Activated naive CD8-positive, alpha-beta T cell treated with anti-CD3 and anti-CD28 coated beads, Interleukin-2, amount 10 ng/mL, durations not matched to agents 7 days and 5 days (primary cell): Measurements from ENCODE around the gene TRABD2A. TPM values are rescaled to one million over a fixed set of nuclear protein-coding genes. Genes with fewer than 3 reads are reported as not detected.

ENCODE experiments used
- ATAC-seq: fragments of 150-1000 bp; cut with Tn5 transposase; one replicate; pipeline ENCODE4 v1.10.0; 2021; ENCODE audit warnings: low read depth, moderate library complexity
- POLR2A ChIA-PET: fragments of 350-600 bp; sonication (Branson Sonifier 250); formaldehyde crosslinking; loops from one replicate; lab custom pipeline; 2021; ENCODE audit warnings: antibody characterized with exemption; lab: Charles Lee
- DNase-seq: peaks from one replicate; pipeline ENCODE4 v3.0.0; 2021
- H3K27ac Mint-ChIP-seq: one replicate; pipeline ENCODE4 v1.8.0; 2022; ENCODE audit warnings: mild to moderate bottlenecking, mixed read lengths
- H3K27me3 Mint-ChIP-seq: one replicate; pipeline ENCODE4 v1.8.0; 2022; ENCODE audit warnings: mild to moderate bottlenecking, moderate library complexity, mixed read lengths
- H3K36me3 Mint-ChIP-seq: one replicate; pipeline ENCODE4 v1.8.0; 2021; ENCODE audit warnings: mild to moderate bottlenecking, mixed read lengths
- H3K4me1 Mint-ChIP-seq: one replicate; pipeline ENCODE4 v1.8.0; 2021; ENCODE audit warnings: mixed read lengths
- H3K4me3 Mint-ChIP-seq: one replicate; pipeline ENCODE4 v1.8.0; 2022; ENCODE audit warnings: mild to moderate bottlenecking, moderate library complexity, mixed read lengths
- H3K9me3 Mint-ChIP-seq: one replicate; pipeline ENCODE4 v1.8.0; 2021; ENCODE audit warnings: mixed read lengths
- total RNA-seq, 2 experiments: library from RNA; stranded (reverse); gene quantifications; one replicate each; pipeline ENCODE4 v1.2.3, GENCODE V29; 2021

TRABD2A gene
- total RNA-seq, 2 experiments from 2014 or later, result 81.1 to 85.5 TPM

DNA sequence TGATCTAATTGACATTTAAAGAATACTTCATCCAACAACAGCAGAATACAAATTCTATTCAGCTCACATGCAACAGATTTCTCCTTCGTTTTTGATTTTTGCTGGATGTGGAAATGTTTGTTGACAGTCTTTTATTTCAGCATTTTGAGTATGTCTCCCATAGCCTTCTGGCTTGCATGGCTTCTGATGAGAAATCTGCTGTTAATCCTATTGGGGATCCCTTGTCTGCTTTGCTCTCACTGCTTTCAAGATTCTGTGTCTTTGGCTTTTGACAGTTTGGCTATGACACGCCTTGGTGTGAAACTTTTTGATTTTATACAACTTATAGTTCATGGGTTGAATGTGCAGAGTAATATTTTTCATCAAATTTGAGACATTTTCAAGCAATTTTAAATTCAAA is 44.7 kb downstream of the TRABD2A start:
- no peak for ATAC-seq
- POLR2A ChIA-PET, result no interaction called here
- Mint-ChIP-seq H3K4me3 (no peak overlapping the region), H3K27me3 (no peaks in the 10 kb centered on the region), H3K27ac (no peak overlapping the region), H3K4me1 (peaks cover 47% of the 10 kb centered on the region), H3K9me3 (peaks cover 6% of the 10 kb centered on the region), H3K36me3 (peaks cover 65% of the 10 kb centered on the region)
- no peak for DNase-seq

- POLR2A ChIA-PET, result interaction anchor here (0.8 to 1.5 kb wide), 10 partner anchors 9 to 92 kb away, joined by 3 to 5 read pairs (median 4); no protein-coding TSS in a partner anchor
- Mint-ChIP-seq H3K4me1 (peaks cover 33% of the 10 kb centered on the region), H3K27me3 (no peaks in the 10 kb centered on the region), H3K27ac (peak overlapping the region; percentile 95), H3K4me3 (peak overlapping the region; percentile 81), H3K9me3 (peaks cover 6% of the 10 kb centered on the region), H3K36me3 (peaks cover 50% of the 10 kb centered on the region)
- ATAC-seq (peak; percentile 27), DNase-seq (no peak)
These were observed 47.3 kb downstream of the TRABD2A start for GRCh38 chr2:84833481-84834150.

DNA sequence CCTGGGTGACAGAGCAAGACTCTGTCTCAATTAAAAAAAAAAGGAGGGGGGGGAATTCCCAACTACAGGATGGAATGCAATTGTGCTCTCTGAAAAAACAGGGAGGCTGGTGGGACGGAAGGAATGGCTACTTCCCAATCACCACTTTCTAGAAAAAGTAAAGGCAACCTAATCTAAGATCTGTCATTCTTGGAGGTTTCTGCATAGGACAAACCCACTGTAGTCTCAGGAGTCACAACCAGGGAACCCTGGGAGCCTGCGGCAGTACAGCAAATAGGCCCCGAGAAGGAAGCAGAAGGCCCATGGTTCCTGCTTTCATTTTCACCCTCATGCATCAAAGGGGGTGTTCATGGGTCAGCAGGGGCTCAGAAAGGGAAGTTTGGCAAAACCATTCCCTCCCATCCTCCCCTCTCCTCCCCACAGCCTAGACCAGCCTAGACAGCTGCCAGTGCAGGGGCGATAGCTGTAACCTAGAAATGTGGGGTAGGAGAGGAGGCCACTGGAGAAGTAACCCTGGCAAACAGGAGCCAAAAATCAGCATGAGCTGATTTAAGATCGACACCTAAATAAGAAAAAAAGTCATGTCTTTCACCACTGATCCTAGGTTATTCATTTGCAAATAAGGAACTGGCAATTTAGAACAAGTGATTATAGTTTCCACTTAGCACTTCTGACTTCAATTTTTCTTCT is 48.0 kb downstream of the TRABD2A start:
- Mint-ChIP-seq H3K9me3 (peaks cover 5% of the 10 kb centered on the region), H3K27me3 (no peaks in the 10 kb centered on the region), H3K27ac (peak overlapping the region; percentile 95), H3K4me3 (peak overlapping the region; percentile 81), H3K36me3 (peaks cover 50% of the 10 kb centered on the region), H3K4me1 (peaks cover 38% of the 10 kb centered on the region)
- peak; percentile 75 for ATAC-seq
- no peak for DNase-seq
- POLR2A ChIA-PET, result interaction anchor here (0.8 to 1.5 kb wide), 10 partner anchors 8 to 92 kb away, joined by 3 to 5 read pairs (median 4); no protein-coding TSS in a partner anchor

DNA sequence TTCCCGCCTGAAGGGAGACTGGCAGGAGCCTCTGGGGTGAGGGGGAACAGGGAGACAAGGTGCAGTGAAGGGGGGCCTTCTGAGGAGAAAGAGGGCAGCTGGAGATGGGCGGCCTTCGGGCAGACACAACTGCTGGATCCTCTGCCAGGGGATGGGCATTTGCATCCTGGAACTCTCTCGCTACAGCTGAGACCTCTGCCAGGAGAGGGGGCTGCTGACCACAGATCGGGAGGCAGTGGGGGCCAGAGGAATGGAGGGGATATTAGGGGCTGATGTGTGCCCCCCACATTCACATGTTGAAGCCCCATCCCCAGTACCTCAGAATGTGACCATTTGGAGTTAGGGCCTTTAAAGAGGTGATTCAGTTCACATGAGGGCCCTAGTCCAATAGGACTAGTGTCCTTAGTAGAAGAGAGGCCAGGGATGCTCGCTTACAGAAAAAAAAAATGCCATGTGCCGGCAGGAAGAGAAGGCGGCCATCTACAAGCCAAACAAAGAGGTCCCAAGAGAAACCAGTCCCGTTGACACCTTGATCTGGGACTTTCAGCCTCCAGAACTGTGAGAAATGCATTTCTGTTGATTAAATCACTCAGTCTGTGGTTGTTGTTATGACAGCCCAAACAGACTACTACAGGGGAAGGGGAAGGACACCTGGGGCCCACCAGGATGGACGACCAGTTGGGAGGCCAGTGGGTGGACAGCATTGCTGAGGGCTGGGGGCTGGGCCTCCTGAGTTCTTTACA is 50.0 kb downstream of the TRABD2A start:
- Mint-ChIP-seq H3K36me3 (peaks cover 43% of the 10 kb centered on the region), H3K9me3 (no peaks in the 10 kb centered on the region), H3K4me1 (peaks cover 43% of the 10 kb centered on the region), H3K4me3 (no peak overlapping the region), H3K27ac (peak overlapping the region; percentile 95), H3K27me3 (no peaks in the 10 kb centered on the region)
- ATAC-seq (no peak), DNase-seq (no peak)
- POLR2A ChIA-PET, result no interaction called here

GRCh38 chr2:84830095-84830494 is 50.8 kb downstream of the TRABD2A start:
- no peaks in the 10 kb centered on the region for H3K27me3 Mint-ChIP-seq
- peaks cover 44% of the 10 kb centered on the region for H3K4me1 Mint-ChIP-seq
- POLR2A ChIA-PET, result no interaction called here
- H3K27ac Mint-ChIP-seq, result no peak overlapping the region
- H3K36me3 Mint-ChIP-seq, result peaks cover 40% of the 10 kb centered on the region
- H3K4me3 Mint-ChIP-seq, result no peak overlapping the region
- DNase-seq, result no peak
- peaks cover 1% of the 10 kb centered on the region for H3K9me3 Mint-ChIP-seq
- no peak for ATAC-seq

DNA sequence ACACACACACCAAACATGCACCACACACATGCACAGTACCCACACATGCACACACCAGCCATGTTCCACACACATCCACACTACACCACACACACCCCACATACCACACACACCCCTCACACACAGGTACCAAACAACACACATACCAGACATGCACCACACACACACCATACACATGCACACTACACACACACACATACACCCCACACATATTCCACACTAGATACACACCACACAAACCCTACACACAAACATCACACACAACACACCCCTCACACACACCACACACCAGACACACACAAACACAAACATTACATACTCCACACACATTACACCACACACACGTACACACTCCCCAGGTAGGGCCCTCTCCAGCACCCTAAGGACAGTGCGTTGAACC is 51.2 kb downstream of the TRABD2A start:
- no peaks in the 10 kb centered on the region for H3K27me3 Mint-ChIP-seq
- H3K4me1 Mint-ChIP-seq, result peaks cover 44% of the 10 kb centered on the region
- no peak overlapping the region for H3K27ac Mint-ChIP-seq
- POLR2A ChIA-PET, result no interaction called here
- peaks cover 2% of the 10 kb centered on the region for H3K9me3 Mint-ChIP-seq
- H3K36me3 Mint-ChIP-seq, result peaks cover 40% of the 10 kb centered on the region
- H3K4me3 Mint-ChIP-seq, result no peak overlapping the region
- ATAC-seq, result no peak
- no peak for DNase-seq

- Mint-ChIP-seq H3K4me1 (peaks cover 33% of the 10 kb centered on the region), H3K36me3 (peaks cover 52% of the 10 kb centered on the region), H3K27ac (peak overlapping the region; percentile 57), H3K27me3 (no peaks in the 10 kb centered on the region), H3K4me3 (no peak overlapping the region), H3K9me3 (peaks cover 2% of the 10 kb centered on the region)
- ATAC-seq (no peak), DNase-seq (no peak)
- POLR2A ChIA-PET, result interaction anchor here (0.6 to 2.1 kb wide), 2 partner anchors 11 to 63 kb away, joined by 3 to 5 read pairs; no protein-coding TSS in a partner anchor
These were observed 52.8 kb downstream of the TRABD2A start for GRCh38 chr2:84827978-84828575.

DNA sequence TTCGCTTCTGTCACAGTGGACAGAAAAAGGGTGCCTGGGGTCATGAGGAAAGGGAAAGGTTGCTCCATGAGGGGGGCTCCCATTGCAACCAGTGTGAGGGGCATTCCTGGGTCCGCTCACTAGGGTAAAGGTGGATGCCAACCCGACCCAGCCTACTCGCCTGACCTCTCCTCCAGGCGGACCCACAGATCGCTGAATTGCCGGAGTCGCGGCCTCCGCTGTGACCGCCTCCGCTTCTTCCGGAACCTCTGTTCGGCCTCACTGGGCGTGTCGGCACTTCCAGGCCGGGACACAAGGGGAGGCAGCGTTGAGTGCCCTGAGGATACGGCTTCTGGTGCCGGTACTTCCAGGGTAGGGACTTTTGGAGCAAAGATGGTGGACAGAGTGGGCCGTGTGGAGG is 57.1 kb downstream of the TRABD2A start:
- peaks cover 32% of the 10 kb centered on the region for H3K4me1 Mint-ChIP-seq
- H3K9me3 Mint-ChIP-seq, result peaks cover 2% of the 10 kb centered on the region
- ATAC-seq, result no peak
- H3K27ac Mint-ChIP-seq, result no peak overlapping the region
- no peaks in the 10 kb centered on the region for H3K27me3 Mint-ChIP-seq
- no peak overlapping the region for H3K4me3 Mint-ChIP-seq
- H3K36me3 Mint-ChIP-seq, result peaks cover 62% of the 10 kb centered on the region
- POLR2A ChIA-PET, result no interaction called here
- no peak for DNase-seq

GRCh38 chr2:84823229-84823628 is 57.7 kb downstream of the TRABD2A start:
- peaks cover 60% of the 10 kb centered on the region for H3K36me3 Mint-ChIP-seq
- POLR2A ChIA-PET, result no interaction called here
- H3K4me3 Mint-ChIP-seq, result no peak overlapping the region
- ATAC-seq (no peak), DNase-seq (no peak)
- peaks cover 29% of the 10 kb centered on the region for H3K4me1 Mint-ChIP-seq
- peak overlapping the region; percentile 12 for H3K27ac Mint-ChIP-seq
- no peaks in the 10 kb centered on the region for H3K27me3 Mint-ChIP-seq
- H3K9me3 Mint-ChIP-seq, result peaks cover 2% of the 10 kb centered on the region

GRCh38 chr2:84821806-84822205 is 59.1 kb downstream of the TRABD2A start:
- Mint-ChIP-seq H3K9me3 (peaks cover 2% of the 10 kb centered on the region), H3K4me3 (no peak overlapping the region), H3K4me1 (peaks cover 34% of the 10 kb centered on the region), H3K27me3 (no peaks in the 10 kb centered on the region), H3K36me3 (peaks cover 47% of the 10 kb centered on the region), H3K27ac (no peak overlapping the region)
- ATAC-seq, result no peak
- DNase-seq, result no peak
- POLR2A ChIA-PET, result interaction anchor here (1.1 kb wide), 1 partner anchor 19 kb away, joined by 3 read pairs; no protein-coding TSS in a partner anchor

DNA sequence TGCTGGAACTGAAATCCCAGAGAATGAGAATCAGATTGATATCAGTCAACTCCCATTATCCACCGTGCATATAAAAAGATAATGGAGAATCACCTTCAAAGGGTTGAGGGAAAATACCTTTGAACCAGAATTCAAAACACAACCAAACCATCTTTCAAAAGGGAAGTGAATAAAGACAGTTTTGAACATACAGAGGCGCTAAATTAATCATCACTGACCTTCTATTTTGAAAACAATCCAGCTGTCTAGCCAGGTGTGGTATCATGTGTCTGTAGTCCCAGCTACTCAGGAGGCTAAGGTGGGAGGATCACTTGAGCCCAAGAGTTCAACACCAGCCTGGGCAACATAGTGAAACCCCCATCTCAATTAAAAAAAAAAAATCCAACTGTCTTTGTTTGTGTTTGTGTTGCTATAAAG is 63.6 kb downstream of the TRABD2A start:
- no peak overlapping the region for H3K4me3 Mint-ChIP-seq
- no peaks in the 10 kb centered on the region for H3K27me3 Mint-ChIP-seq
- no peak overlapping the region for H3K27ac Mint-ChIP-seq
- H3K9me3 Mint-ChIP-seq, result no peaks in the 10 kb centered on the region
- DNase-seq (no peak), ATAC-seq (peak; percentile 28)
- H3K4me1 Mint-ChIP-seq, result peaks cover 38% of the 10 kb centered on the region
- H3K36me3 Mint-ChIP-seq, result peaks cover 25% of the 10 kb centered on the region
- POLR2A ChIA-PET, result interaction anchor here (1.3 kb wide), 1 partner anchor 10 kb away, joined by 5 read pairs; no protein-coding TSS in a partner anchor

DNA sequence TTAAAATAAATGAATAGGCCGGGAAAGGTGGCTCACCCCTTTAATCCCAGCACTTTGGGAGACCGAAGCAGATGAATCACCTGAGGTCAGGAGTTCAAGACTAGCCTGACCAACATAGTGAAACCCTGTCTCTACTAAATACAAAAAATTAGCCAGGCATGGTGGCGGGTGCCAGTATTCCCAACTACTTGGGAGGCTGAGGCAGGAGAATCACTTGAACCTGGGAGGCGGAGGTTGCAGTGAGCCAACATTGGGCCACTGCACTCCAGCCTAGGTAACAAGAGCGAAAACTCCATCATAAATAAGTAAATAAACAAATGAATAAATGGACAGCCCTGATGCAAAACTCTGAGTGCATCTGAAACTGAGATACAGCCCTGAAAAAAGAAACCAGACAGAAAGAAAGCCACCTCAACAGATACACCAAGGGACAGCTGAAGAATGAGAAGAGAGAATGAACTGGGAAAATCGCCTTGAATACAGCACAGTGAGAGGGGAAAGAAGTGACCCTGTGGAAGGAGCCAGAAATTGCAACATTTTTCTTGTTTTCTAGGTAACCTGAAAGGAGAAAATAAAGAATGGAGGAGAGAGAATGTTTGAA is 64.4 kb downstream of the TRABD2A start:
- ATAC-seq (no peak), DNase-seq (no peak)
- Mint-ChIP-seq H3K27ac (no peak overlapping the region), H3K9me3 (no peaks in the 10 kb centered on the region), H3K36me3 (peaks cover 19% of the 10 kb centered on the region), H3K4me3 (peak overlapping the region; percentile 23), H3K27me3 (no peaks in the 10 kb centered on the region), H3K4me1 (peaks cover 35% of the 10 kb centered on the region)
- POLR2A ChIA-PET, result interaction anchor here (0.6 to 1.3 kb wide), 2 partner anchors 11 to 502 kb away, joined by 3 to 5 read pairs; no protein-coding TSS in a partner anchor
